ENCODE data around the gene MAPK8IP1. TPM values are rescaled to one million over a fixed set of nuclear protein-coding genes. Genes with fewer than 3 reads are reported as not detected.

Gene MAPK8IP1
- polyA plus RNA-seq, 1 donor from 2014 or later, result 58.8 TPM

- no peak for TF ChIP-seq CTCF (IDR thresholded peaks at IDR 0.05; ENCODE audit: poor library complexity, severe bottlenecking)
- TF ChIP-seq EZH2 (IDR thresholded peaks at IDR 0.05; ENCODE audit: borderline replicate concordance, insufficient read depth, low read length, poor library complexity, severe bottlenecking), result no peak
- TF ChIP-seq TAF1 (IDR thresholded peaks at IDR 0.05; ENCODE audit: low read depth), result no peak
- no peak for TF ChIP-seq POLR2AphosphoS5 (IDR thresholded peaks at IDR 0.05)
- no peak for TF ChIP-seq EP300 (conservative IDR thresholded peaks at IDR 0.05; ENCODE audit: poor library complexity, severe bottlenecking)
- TF ChIP-seq REST (IDR thresholded peaks at IDR 0.05; ENCODE audit: borderline replicate concordance), result no peak
- TF ChIP-seq RAD21 (conservative IDR thresholded peaks at IDR 0.05), result no peak
- no peak for TF ChIP-seq SMC3 (conservative IDR thresholded peaks at IDR 0.05; ENCODE audit: poor library complexity)
- TF ChIP-seq MXI1 (conservative IDR thresholded peaks at IDR 0.05; ENCODE audit: poor library complexity, severe bottlenecking), result no peak
- Histone ChIP-seq H3K4me2 (ENCODE audit: low read length) (no peak overlapping the region), H3F3A (ENCODE audit: insufficient read depth, low read length, poor library complexity, severe bottlenecking) (no peaks in the 10 kb centered on the region), H4K20me1 (ENCODE audit: insufficient read depth) (no peaks in the 10 kb centered on the region), H3K4me3 (ENCODE audit: low read length) (no peak overlapping the region), H3K27ac (ENCODE audit: low read length) (no peak overlapping the region), H3K79me2 (replicated peaks; ENCODE audit: insufficient read depth, low read length) (no peaks in the 10 kb centered on the region), H3K9me3 (ENCODE audit: low read length) (no peaks in the 10 kb centered on the region), H2AFZ (ENCODE audit: low read depth, low read length) (no peak overlapping the region), H3K36me3 (ENCODE audit: insufficient read depth, low read length) (peaks cover 10% of the 10 kb centered on the region), H3K9ac (ENCODE audit: low read length) (no peak overlapping the region), H3K27me3 (ENCODE audit: insufficient read depth, low read depth, low read length) (no peaks in the 10 kb centered on the region), H3K9me2 (ENCODE audit: insufficient read depth, low read length) (no peaks in the 10 kb centered on the region)
These were observed 44.8 kb downstream of the MAPK8IP1 start for GRCh38 chr11:45930031-45930794.

- Histone ChIP-seq H3K9ac (ENCODE audit: low read length) (no peak overlapping the region), H4K20me1 (ENCODE audit: insufficient read depth) (no peaks in the 10 kb centered on the region), H3K4me3 (ENCODE audit: low read length) (no peak overlapping the region), H3K9me2 (ENCODE audit: insufficient read depth, low read length) (no peaks in the 10 kb centered on the region), H2AFZ (ENCODE audit: low read depth, low read length) (no peak overlapping the region), H3K27me3 (ENCODE audit: insufficient read depth, low read depth, low read length) (no peaks in the 10 kb centered on the region), H3K4me2 (ENCODE audit: low read length) (no peak overlapping the region), H3F3A (ENCODE audit: insufficient read depth, low read length, poor library complexity, severe bottlenecking) (no peaks in the 10 kb centered on the region), H3K27ac (ENCODE audit: low read length) (no peak overlapping the region), H3K9me3 (ENCODE audit: low read length) (no peaks in the 10 kb centered on the region), H3K79me2 (replicated peaks; ENCODE audit: insufficient read depth, low read length) (no peaks in the 10 kb centered on the region), H3K36me3 (ENCODE audit: insufficient read depth, low read length) (peaks cover 11% of the 10 kb centered on the region)
- no peak for TF ChIP-seq EZH2 (IDR thresholded peaks at IDR 0.05; ENCODE audit: borderline replicate concordance, insufficient read depth, low read length, poor library complexity, severe bottlenecking)
These were observed 45.6 kb downstream of the MAPK8IP1 start for GRCh38 chr11:45930951-45931570.
